Measurements from ENCODE around the gene ANTXR1.

The ANTXR1 gene

DNA sequence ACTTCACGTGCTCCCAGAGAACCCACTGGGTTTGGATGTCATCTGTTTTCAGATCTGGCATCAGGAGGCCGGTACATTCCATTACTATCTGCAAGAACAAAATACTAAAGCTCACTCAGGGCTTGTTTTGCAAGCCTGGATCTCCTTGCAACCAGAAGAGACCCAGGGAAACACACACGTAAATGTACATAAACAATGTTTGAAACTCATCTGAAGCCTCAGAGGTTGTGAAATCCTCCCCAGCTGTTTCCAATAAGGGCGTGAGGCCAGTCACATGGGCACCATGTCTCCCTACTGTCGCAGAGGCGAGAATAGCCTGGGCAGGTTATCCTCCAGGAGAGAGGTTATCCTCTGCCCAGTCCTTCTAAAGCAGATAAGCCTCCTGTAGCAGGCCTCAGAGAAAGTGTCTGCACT is 187.1 kb downstream of the ANTXR1 start:
- no peaks in the 10 kb centered on the region for H3K4me1 ChIP-seq (ENCODE audit: insufficient read depth, low read length)
- H3K4me3 ChIP-seq (ENCODE audit: low read depth in 1 of 2, low read length in 2 of 2): no peak overlapping the region
- TF ChIP-seq EZH2 (IDR thresholded peaks at IDR 0.05; ENCODE audit: borderline replicate concordance, low read depth, low read length, severe bottlenecking): no peak
- TF ChIP-seq CTCF (IDR thresholded peaks at IDR 0.05; ENCODE audit: borderline replicate concordance, extremely low read depth, low read length, poor library complexity, severe bottlenecking): no peak
- H2AFZ ChIP-seq (ENCODE audit: low read depth, low read length): no peak overlapping the region
- ATAC-seq (ENCODE audit: insufficient read depth, low read depth) (no peak), DNase-seq (no peak)
- H3K79me2 ChIP-seq (ENCODE audit: insufficient read depth, low read length): no peaks in the 10 kb centered on the region
- no peak overlapping the region for H3K27ac ChIP-seq (ENCODE audit: low read length)
- H3K9ac ChIP-seq (ENCODE audit: low read depth, low read length): no peak overlapping the region
- H3K36me3 ChIP-seq (ENCODE audit: insufficient read depth, low read length): peaks cover 36% of the 10 kb centered on the region
- no peak overlapping the region for H3K4me2 ChIP-seq (ENCODE audit: insufficient read depth, low read length)
- H4K20me1 ChIP-seq (ENCODE audit: insufficient read depth, low read length): no peaks in the 10 kb centered on the region
- no peaks in the 10 kb centered on the region for H3K27me3 ChIP-seq (ENCODE audit: insufficient read depth, low read length, poor library complexity)
- H3K9me3 ChIP-seq (ENCODE audit: insufficient read depth, low read length, severe bottlenecking): no peaks in the 10 kb centered on the region

GRCh38 chr2:69201259-69201658 is 188.3 kb downstream of the ANTXR1 start:
- Histone ChIP-seq H3K9me3 (ENCODE audit: insufficient read depth, low read length, severe bottlenecking) (no peaks in the 10 kb centered on the region), H2AFZ (ENCODE audit: low read depth, low read length) (no peak overlapping the region), H3K79me2 (ENCODE audit: insufficient read depth, low read length) (no peaks in the 10 kb centered on the region), H3K4me3 (ENCODE audit: low read depth in 1 of 2, low read length in 2 of 2) (no peak overlapping the region), H4K20me1 (ENCODE audit: insufficient read depth, low read length) (no peaks in the 10 kb centered on the region), H3K36me3 (ENCODE audit: insufficient read depth, low read length) (peaks cover 29% of the 10 kb centered on the region), H3K27me3 (ENCODE audit: insufficient read depth, low read length, poor library complexity) (no peaks in the 10 kb centered on the region), H3K4me2 (ENCODE audit: insufficient read depth, low read length) (no peak overlapping the region), H3K4me1 (ENCODE audit: insufficient read depth, low read length) (no peaks in the 10 kb centered on the region), H3K27ac (ENCODE audit: low read length) (no peak overlapping the region), H3K9ac (ENCODE audit: low read depth, low read length) (no peak overlapping the region)
- TF ChIP-seq EZH2 (IDR thresholded peaks at IDR 0.05; ENCODE audit: borderline replicate concordance, low read depth, low read length, severe bottlenecking) (no peak), CTCF (IDR thresholded peaks at IDR 0.05; ENCODE audit: borderline replicate concordance, extremely low read depth, low read length, poor library complexity, severe bottlenecking) (no peak)
- ATAC-seq (ENCODE audit: insufficient read depth, low read depth): no peak
- DNase-seq: no peak

DNA sequence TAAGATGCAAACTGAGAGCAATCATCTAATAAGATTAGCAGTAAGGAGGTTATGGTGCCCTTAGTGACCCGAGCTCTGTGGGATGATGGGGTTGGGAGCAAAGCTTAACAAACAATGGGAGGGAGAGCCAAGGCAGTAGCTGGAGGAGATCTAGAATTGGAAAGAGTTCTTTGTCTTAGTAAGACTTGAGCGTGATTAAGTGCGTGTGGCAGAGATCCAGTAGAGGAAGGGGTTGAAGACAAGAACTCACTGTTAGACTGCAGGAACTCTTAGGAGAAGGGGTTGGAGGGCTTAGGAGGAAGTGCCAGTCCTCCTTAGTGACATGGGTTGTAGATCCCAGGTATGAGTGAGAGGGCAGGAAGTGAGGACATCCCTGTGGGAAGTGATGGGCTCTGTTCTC is 189.3 kb downstream of the ANTXR1 start:
- H2AFZ ChIP-seq (ENCODE audit: low read depth, low read length): no peak overlapping the region
- no peak overlapping the region for H3K4me3 ChIP-seq (ENCODE audit: low read depth in 1 of 2, low read length in 2 of 2)
- H3K9me3 ChIP-seq (ENCODE audit: insufficient read depth, low read length, severe bottlenecking): no peaks in the 10 kb centered on the region
- no peak overlapping the region for H3K4me2 ChIP-seq (ENCODE audit: insufficient read depth, low read length)
- H3K9ac ChIP-seq (ENCODE audit: low read depth, low read length): no peak overlapping the region
- no peaks in the 10 kb centered on the region for H3K4me1 ChIP-seq (ENCODE audit: insufficient read depth, low read length)
- DNase-seq (no peak), ATAC-seq (ENCODE audit: insufficient read depth, low read depth) (no peak)
- H3K36me3 ChIP-seq (ENCODE audit: insufficient read depth, low read length): peaks cover 23% of the 10 kb centered on the region
- no peaks in the 10 kb centered on the region for H4K20me1 ChIP-seq (ENCODE audit: insufficient read depth, low read length)
- H3K79me2 ChIP-seq (ENCODE audit: insufficient read depth, low read length): no peaks in the 10 kb centered on the region
- H3K27me3 ChIP-seq (ENCODE audit: insufficient read depth, low read length, poor library complexity): no peaks in the 10 kb centered on the region
- no peak overlapping the region for H3K27ac ChIP-seq (ENCODE audit: low read length)
- TF ChIP-seq CTCF (IDR thresholded peaks at IDR 0.05; ENCODE audit: borderline replicate concordance, extremely low read depth, low read length, poor library complexity, severe bottlenecking) (no peak), EZH2 (IDR thresholded peaks at IDR 0.05; ENCODE audit: borderline replicate concordance, low read depth, low read length, severe bottlenecking) (no peak)

All from DND-41 (cell line).